Measurements from ENCODE around the gene SLC3A2.

The SLC3A2 gene

DNA sequence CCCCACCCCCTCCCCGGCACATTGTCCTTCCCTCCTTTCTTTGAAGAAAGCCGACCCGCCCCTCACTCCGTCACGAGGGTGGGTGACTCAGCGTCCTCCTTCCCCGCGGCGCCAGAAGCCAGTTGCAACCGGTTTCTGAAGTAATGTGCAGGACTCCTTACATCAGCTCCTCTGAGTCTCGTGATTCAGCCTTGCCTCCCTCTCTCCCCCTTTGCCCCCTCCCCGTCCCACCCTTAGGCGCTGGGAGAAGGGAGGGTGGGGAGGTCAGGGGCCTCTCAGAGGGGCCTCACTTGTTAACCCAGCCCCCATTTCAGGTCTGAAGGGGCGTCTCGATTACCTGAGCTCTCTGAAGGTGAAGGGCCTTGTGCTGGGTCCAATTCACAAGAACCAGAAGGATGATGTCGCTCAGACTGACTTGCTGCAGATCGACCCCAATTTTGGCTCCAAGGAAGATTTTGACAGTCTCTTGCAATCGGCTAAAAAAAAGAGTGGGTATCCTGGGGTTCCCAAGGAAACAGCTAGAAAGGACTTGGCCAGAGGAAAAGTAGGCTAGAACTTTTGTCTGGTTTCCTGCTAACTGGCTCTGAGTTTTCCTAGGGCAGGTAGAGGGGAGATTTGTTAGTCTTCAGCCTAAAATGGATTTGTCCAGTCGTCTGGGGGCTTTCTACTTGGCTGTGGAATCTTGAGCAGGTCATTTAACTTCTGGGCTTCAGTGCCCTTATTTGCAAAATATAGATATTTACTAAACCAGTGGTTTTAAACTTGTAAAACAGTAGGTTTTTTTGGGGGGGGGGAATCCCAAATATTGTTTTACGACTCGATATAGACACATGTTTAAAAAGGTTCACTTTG, 1.1 kb downstream of the SLC3A2 start:
- DNase-seq: peak; percentile 85

DNA sequence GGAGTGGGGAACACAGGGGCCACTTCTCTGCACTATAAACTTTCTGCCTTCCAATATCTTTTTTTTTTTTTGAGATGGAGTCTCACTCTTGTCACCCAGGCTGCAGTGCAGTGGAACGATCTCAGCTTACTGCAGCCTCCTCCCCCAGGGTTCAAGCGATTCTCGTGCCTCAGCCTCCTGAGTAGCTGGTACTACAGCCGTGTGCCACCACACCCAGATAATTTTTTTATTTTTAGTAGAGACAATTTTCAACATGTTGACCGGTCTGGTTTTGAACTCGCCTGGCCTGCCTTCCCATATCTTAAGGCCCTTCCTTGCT, 1.7 kb downstream of the SLC3A2 start:
- DNase-seq: no peak

DNA sequence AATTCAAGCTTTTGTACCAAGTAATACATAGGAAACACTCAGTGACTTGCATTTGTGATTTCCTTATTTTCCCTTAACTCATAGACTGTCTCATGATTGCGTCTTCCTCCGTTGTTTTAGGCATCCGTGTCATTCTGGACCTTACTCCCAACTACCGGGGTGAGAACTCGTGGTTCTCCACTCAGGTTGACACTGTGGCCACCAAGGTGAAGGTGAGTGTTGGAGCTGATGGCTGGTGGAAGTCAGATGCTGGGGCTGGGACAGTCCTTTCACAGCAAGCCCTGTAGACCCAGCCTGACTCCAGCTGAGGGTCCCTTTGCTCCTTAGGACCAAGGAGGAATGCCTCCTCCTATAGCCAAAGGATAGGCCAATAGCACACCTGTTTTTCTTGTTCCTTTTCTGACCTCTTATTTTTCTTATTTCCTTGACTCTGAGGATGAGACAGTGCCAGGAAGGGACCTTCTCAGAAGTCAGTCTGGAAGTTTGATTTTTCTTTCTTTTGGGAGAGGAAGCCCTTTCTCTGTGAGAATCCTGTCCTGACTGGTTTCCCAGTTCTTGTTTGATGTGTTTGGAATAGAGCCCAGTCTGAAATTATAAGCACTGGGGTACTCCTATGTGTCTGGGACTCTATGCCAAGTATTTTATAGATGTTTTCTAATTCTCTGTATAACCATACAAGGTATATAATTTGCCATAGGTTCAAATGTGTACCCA, 2.2 kb downstream of the SLC3A2 start:
- DNase-seq: no peak

DNA sequence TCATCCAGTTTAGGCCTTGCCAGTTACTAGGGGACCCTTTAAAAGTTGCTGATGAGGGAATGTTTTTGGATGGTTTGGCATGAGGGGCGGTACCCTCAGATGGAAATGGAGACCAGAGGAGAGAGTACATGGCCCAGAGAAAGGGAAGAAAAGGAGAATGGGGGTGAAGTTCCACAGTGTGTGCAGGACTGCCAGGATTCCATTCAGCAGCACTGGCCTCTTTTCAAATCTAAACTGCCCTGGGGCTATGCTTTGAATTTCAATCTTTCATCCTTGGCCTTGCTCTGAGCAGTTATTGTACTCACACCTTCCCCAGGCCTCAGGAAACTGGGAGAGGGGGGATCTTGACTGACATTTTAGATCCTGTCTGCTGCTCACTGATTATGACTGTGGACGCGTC, 3.0 kb downstream of the SLC3A2 start:
- DNase-seq: no peak

DNA sequence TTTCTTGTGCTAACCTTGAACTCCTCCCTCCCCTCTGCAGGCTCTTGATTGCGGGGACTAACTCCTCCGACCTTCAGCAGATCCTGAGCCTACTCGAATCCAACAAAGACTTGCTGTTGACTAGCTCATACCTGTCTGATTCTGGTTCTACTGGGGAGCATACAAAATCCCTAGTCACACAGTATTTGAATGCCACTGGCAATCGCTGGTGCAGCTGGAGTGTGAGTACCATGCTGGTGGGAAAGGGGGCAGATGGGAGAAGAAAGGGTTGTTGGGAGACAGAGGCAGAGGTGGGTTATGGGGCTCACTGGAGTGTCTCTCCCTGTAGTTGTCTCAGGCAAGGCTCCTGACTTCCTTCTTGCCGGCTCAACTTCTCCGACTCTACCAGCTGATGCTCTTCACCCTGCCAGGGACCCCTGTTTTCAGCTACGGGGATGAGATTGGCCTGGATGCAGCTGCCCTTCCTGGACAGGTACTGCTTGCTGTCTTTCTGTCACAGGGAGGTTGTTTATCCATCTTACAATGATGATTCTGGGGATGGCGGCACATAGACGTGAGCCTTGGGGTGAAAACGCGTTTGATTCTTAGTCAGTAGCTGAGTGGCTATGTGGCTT, 4.5 kb downstream of the SLC3A2 start:
- no peak for DNase-seq

DNA sequence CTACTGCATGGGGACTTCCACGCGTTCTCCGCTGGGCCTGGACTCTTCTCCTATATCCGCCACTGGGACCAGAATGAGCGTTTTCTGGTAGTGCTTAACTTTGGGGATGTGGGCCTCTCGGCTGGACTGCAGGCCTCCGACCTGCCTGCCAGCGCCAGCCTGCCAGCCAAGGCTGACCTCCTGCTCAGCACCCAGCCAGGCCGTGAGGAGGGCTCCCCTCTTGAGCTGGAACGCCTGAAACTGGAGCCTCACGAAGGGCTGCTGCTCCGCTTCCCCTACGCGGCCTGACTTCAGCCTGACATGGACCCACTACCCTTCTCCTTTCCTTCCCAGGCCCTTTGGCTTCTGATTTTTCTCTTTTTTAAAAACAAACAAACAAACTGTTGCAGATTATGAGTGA, 7.7 kb downstream of the SLC3A2 start:
- no peak for DNase-seq

DNA sequence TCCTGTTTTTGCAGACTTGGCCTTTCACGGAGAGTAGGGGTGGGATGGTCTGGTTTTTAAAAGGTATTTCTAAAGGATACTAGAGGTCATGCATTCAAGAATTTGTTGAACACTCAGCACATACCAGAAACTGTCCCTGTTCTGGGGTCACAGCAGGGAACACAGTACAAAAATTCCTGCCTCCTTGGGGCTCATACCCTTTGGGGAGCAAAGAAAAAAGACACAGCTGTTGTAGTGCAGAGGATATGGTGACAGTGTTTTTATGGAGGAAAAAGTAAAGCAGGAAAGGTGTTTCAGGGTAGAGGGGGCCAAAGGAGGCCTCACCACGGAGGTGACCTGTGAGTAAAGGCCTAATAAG, 8.4 kb downstream of the SLC3A2 start:
- DNase-seq: no peak

DNA sequence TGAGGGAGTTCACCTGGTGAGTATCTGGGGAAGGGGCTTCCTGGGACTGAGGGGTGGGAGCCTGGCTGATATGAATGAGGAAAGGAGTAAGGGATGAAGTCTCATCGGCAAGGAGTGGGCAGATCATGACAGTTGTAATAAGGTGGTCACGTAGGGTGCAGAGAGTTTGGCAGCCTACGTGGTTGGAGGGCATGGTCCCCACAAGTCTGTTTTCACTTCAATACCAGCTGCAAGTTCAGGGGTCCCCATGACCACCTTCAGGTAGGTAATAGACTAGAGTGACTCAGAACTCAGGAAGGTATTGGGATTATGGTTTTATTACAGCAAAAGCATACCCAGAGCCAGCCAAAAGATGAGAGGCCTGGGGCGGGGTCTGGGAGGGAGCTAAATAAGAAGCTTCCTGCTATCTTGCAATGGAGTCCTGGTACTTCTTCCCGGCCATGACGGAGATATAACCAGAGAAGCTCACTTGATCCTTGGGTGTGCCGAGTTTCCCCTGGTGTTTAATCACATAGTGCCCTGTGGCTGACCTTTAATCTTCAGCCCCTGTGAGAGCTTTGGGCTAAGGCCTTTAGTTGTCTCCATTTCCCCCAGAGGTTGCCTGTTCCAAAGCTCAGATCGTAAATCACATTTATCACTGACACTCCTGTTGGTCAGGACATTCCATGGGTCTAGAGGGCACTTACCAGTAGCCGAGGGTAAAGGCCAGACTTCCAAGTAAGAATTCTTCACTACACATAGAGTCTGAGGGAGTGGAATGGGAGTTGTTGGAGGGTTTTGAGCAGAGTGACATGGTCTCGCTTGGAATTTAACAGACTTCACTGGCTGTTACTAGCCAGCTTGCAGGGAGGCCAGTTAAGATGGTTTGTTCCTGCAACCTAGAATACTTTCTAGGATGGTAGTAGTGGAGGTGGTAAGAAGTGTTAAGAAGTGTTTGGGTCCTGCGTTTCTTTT, 9.1 kb downstream of the SLC3A2 start:
- DNase-seq: no peak

DNA sequence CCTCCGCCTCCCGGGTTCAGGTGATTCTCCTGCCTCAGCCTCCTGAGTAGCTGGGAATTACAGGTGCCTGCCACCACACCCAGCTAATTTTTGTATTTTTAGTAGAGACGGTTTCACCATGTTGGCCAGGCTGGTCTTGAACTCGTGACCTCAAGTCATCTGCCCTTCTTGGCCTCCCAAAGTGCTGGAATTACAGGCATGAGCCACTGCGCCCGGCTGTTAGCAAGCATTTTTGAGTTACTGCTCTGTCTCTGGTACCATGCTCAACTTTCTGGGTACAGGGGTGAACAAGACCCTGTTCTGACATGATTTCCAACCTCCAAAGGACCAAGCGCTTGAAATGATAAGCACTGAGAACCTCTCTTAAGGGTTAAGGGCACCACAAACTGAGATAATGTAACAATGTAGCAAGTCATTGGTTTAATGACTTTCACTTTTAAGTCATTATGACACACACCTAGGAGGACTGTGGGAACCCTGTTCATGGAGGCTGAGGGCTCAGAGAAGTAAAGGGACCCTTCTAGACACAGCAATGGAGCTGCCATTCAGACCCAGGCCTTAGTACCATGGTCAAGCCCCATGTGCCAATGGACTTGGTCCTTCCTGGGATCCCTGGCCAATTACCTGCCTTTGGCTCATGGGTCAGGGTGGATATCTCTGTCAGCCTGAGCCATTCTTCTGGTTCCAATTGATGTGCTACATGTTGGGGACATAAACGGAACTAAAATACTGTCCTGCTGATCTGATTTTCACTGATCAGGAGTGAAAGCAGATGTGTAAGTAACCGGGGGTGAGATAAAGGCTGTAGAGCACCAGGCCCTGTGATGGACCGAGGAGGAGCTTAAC, 11.6 kb downstream of the SLC3A2 start:
- no peak for DNase-seq

DNA sequence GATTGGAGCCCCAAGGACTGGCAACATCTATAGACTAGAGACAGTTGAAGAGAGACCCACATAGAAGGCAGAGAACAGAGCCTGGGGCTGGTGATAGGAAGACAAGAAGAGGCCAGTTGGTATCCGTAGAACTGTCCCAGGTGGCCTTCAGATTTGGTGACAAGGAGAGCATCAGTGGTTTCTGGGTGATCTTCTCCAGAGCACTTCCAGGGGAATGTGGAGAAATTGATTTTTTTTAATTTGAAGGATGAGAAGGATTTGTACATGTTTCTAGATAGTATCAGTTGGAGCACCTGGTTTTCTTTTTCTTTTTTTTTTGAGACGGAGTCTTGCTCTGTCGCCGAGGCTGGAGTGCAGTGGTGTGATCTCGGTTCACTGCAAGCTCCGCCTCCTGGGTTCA, 14.8 kb downstream of the SLC3A2 start:
- no peak for DNase-seq

DNA sequence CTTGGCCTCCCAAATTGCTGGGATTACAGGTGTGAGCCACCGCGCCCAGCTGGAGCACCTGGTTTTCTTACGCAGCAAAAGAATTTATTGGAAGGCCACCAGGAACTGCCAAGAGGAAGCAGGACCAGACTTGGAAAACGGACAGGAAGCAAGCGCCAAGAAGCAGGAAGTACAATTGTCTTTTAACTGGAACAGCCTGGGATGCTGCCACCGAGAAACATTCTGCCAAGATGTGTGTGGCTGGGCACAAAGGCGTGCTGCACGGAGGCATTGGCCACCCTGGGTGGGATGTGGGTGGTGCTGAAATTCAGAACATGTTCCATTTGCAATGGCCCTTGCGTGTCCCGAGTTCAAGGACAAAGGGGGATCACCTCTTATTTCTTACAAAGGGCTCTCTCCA, 15.4 kb downstream of the SLC3A2 start:
- no peak for DNase-seq

DNA sequence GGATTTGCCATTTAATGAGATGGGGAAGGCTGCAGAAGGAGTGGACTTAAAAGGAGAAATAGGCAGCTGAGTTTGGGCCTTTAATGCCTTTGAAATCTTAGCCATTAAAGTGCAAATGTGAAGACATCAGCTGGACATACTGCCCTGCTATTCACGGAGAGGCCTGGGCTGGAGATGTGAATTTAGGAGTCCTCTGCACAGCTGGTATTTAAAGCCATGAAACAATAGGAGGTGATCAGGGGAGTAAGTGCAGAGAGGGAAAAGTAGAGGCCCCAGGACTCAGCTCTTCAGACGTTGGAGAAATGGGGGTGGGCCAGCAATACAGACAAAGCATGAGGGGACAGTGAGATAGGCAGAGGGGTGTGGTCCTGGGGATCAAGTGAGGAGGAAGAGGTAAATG, 16.6 kb downstream of the SLC3A2 start:
- DNase-seq: no peak

DNA sequence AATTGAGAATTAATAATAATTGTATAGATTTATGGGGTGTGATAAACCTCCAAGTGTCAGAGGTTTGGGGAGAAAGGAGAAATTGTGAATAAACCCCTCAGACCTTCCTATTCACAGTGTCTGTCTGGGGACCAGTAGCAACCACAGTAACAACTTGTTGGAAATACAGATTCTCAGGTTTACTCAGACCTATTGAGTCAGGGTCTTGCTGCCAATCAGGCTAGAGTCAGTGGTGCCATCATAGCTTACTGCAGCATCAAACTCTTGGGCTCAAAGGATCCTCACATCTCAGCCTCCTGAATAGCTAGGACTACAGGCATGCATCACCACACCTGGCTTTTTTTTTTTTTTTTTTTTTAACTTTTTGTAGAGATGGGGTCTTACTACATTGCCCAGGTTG, 17.3 kb downstream of the SLC3A2 start:
- DNase-seq: no peak

DNA sequence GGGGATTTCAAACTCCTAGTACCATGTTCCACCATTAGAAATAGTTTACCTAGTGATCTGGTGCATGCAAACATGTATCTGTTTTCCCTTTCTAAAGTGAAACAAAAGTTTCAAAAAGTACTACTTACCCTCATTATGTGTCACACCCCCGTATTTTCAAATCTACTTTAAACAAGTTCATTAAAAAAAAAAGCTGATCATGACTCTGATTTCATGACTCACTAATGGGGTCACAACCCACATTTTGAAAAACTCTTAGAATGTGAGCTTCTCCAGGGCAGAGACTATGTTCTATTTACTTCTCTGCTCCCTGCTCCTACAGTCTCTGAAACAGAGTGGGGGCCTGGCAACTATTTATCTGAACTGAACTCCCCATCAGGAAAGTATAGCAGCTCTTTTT, 22.2 kb downstream of the SLC3A2 start:
- no peak for DNase-seq

DNA sequence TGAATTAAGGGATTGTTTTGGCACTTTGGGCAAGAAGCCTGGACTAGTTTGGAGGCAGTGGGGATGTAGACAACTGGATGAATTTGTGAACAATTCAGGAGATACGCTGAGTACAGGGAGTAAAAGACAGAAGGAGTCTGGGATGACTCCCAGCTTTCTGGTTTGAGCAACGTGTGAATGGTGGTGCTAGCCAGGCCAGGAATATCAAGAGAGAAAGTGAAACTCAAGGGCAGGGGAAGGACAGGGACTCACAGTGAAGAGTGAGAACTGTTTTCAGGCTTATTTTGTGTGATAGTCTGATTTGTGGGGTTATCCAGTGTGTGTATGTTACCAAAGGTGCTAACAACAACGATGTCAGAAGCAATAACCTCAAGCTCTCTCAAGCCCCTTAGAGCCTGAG, 24.6 kb downstream of the SLC3A2 start:
- DNase-seq: no peak

DNA sequence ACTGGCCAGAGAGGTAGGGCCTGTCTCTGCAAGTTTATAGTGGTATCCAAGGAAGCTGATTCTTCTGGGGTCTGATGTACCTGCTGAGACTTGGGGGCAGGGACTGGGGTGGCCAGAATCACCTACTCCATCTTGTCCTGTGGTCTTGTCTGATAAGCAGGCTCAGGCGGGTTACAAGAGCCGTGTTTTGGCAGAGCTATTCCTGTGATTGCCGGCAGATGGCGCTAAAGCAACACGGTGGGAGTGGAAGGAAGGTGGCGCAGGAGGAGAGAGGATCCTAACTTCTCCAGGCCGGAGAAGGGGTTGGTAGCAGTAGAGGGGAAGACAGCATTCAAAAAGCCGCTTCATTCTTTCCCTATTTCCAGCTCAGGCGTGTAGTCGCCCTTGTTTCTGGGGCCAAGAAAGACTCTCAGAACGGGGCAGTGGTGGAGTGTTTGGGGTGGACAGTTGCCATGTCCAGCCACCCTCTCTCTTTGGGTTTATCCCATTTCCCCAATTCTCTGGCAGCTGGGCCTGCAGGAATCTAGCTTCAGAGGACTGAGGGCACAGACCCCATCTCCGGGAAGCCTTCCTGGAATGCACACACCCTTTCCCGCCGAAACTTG, 25.3 kb downstream of the SLC3A2 start:
- DNase-seq: peak; percentile 53

DNA sequence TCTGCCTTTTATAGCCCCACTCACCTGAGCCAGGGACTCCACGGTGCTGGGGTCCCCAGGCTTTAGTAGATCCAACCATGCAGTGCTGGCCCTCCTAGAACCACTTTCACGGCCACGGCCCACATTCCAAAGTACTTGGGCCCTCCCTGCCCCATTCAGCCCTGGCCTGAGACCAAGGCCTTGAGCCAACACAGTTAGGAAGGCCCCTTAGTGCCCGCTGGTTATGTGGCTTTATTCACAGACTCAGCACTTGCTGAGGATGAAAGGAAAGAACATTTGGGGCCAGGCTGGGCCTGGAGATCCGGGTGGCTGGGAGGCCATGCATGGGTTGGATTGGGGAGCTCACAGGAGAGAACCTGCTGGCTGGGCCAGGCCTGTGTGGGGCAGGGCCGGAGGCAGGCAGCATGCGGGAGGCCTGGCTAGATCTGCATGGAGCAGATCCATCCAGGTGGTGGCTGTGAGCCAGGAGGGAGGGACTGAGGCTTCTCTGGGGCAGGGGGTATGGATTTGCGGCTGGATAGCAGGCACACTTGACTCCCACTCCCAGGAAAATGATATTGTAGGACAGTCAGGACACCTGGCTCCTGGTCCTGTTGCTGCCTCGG, 27.9 kb downstream of the SLC3A2 start:
- DNase-seq: no peak

DNA sequence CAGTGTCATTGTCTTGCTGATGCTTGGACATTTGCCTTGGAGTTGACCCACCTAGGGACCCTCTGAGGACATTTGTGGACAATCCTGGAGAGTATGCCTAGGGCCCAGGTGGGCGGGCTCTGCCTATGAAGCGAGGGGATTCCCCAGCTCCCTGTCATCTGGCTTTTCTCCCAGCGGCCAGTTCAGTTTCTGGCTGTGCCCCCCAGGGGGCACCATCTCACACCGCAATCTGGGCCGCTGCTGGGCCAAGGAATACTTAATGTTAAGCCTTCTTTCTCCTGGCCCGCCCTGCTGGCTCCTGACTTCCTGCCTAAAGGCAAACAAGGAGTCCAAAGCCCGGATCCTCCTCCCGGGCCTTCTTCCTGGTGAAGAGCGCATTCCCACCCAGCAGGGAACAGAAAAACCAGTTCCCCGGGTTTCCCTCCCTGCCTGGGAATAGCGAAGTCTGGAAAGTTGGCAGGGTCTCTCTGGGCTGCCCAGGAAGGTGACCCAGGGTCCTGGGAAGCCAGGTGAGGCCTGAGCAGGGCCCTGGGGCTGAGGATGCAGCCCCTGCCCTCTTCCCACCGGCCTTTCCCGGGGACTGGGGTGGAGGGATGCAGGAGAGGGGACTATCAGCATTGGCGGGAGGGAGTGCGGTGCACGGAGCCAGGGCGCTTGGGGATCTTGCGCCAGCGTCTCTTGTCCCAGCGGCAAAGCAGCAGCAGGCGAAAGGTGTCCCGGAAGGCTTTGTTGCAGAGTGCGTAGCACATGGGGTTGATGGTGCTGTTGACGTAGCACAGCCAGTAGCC, 28.6 kb downstream of the SLC3A2 start:
- peak; percentile 11 for DNase-seq

DNA sequence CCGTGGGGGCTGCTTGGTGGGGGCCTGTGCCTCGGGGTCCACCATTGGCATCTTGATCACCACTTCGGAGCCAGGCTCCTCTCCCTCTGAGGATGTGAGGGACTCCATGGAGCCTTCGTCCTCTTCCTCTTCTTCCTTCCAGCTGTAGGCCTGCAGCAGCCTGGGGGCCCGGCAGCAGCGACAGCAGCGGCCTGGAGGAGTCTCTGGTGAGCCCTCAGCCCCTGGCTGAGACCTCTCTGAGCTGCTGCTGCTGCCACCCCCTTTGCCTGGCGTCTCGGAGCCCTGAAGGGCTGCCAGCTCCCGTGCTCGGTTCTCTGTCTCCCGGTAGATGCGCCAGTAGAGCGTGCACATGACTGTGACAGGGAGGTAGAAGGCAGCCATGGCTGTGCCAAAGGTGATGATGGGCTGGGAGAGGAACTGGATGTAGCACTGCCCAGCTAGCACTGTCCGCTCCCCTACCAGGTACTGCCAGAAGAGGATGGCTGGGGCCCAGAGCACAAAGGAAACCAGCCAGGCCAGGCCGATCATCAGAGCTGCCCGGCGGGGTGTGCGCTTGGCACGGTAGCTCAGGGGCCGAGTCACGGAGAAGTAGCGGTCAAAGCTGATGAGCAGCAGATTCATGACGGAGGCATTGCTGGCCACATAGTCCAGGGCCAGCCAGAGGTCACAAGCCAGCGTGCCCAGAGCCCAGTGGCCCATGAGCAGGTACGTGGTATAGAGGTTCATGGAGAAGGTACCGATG, 29.6 kb downstream of the SLC3A2 start:
- no peak for DNase-seq
